GM10266 (cell line): Measurements from ENCODE around the gene TRA2B.
A peak's percentile ranks its signal among the peaks of the same experiment; 100 is the strongest.

Source experiments
- DNase-seq: peaks from one replicate; pipeline ENCODE4 v3.0.0; 2012; ENCODE audit errors: extremely low spot score
- CTCF ChIP-seq: IDR thresholded peaks from 2 replicates; pipeline ENCODE4 v1.5.1; 2012; ENCODE audit warnings: mild to moderate bottlenecking, low read depth; ENCODE audit not compliant: control insufficient read depth, insufficient read depth; ENCODE audit errors: missing control alignments

TRA2B gene

DNA sequence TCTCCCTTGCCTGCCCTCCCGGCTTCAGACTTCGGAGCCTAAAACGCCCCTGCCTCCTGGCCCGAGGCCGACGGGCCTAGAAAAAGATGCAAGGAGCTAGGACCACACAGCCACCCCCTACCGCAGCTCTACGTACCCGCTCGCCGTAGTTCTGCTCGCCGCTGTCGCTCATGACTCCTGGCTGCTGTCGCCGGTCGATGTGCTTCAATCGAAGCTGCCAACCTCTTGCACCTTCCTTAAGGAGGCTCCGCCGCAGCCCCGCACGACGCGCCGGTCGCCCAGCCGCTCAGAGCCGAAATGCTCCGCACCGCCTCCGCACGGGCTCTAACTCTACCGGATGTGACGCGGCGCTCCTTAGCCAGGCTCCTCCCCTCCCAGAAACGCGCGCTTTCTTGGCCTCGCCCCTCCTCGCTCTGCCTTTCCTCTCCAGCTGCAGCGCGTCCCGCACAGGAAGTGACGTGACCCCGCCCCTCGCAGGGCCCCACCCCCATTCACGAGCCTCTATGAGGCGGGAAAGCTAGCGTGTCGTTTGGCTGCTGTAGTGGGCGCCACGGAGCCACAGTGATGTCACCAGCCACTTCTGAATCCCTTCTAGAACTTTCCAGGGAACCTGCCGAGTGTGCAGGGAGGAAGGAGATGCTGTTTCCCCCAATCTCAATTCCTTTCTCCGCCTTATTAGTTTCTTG is at the start of gene TRA2B:
TRA2B (minus strand) TSS at position 326 of the 686 bp plus-strand sequence; CDS start at position 172, 154 bp downstream.
- peak; percentile 26 for TF ChIP-seq CTCF
- peak; percentile 98 for DNase-seq

GRCh38 chr3:185986198-185986777 is 48.5 kb upstream of the TRA2B start:
- DNase-seq = no peak
- no peak for TF ChIP-seq CTCF

DNA sequence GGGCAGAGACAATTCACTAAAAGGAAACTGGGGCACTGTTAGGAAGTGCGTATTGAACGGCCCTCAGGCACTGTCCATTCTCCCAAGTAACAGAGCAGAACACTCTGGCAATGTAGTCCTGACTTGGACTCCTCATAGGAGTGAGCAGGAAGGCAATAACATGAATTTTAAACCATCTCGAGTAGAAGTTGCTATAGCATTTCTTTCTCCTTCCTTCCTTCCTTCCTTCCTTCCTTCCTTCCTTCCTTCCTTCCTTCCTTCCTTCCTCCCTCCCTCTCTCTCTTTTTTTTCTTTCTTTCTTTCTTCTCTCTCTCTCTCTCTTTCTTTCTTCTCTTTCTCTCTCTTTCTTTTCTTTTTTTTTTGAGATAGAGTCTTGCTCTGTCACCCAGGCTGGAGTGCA is 46.4 kb upstream of the TRA2B start:
- no peak for TF ChIP-seq CTCF
- DNase-seq = no peak

GRCh38 chr3:185983495-185984141 is 45.8 kb upstream of the TRA2B start:
- peak; percentile 73 for DNase-seq
- TF ChIP-seq CTCF = peak; percentile 98

DNA sequence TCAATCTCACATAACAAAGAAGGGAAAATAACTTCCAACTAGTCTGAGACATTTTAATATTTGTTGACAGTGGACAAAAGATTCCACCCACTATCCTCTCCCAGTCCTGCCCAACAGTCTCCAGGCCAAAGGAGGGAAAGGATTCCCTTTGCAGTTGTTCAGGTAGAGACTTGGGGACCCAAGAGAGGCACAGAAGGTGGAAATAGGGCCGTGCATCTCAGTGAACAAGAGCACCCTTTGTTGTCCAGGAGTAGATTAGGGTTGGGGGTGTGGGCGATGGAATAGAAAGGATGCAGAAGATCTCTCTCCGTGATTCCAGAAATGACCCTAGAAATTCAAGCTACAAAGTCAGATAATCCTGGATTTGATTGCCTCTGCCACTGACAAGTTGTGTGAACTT is 44.8 kb upstream of the TRA2B start:
- no peak for TF ChIP-seq CTCF
- no peak for DNase-seq

GRCh38 chr3:185981621-185982020 is 43.8 kb upstream of the TRA2B start:
- TF ChIP-seq CTCF = no peak
- DNase-seq = no peak

- no peak for TF ChIP-seq CTCF
- DNase-seq = no peak
These were observed 41.9 kb upstream of the TRA2B start for GRCh38 chr3:185979721-185980121.
